SK-N-SH treated with all-trans-retinoic acid at 6 μM for 48 hours (cell line): ENCODE measurements around the gene CHST8.
A peak's percentile ranks its signal among the peaks of the same experiment; 100 is the strongest.

Experiments
- ATAC-seq: fragments of 200-7000 bp; cut with Tn5 transposase; 3 replicates; pipeline ENCODE4 v1.9.1; 2020; ENCODE audit warnings: mild to moderate bottlenecking, moderate library complexity
- ARNTL ChIP-seq: fragments of 450-650 bp; formaldehyde crosslinking; IDR thresholded peaks from 2 replicates; pipeline ENCODE4 v1.5.0; 2020; ENCODE audit warnings: low read depth, mild to moderate bottlenecking, moderate library complexity, borderline replicate concordance
- CSDC2 ChIP-seq: fragments of 250-450 bp; sonication (Bioruptor Pico); IDR thresholded peaks from 2 replicates; pipeline ENCODE4 v1.5.0; 2020; ENCODE audit warnings: mild to moderate bottlenecking, moderate library complexity
- GLIS3 ChIP-seq: fragments of 250-450 bp; sonication (Bioruptor Pico); IDR thresholded peaks from 2 replicates; pipeline ENCODE4 v1.5.0; 2020; ENCODE audit warnings: mild to moderate bottlenecking, moderate library complexity
- ISL1 ChIP-seq: fragments of 250-450 bp; sonication (Bioruptor Pico); IDR thresholded peaks from 2 replicates; pipeline ENCODE4 v2.1.2; 2022; ENCODE audit warnings: mild to moderate bottlenecking, moderate library complexity
- PPARA ChIP-seq: fragments of 250-450 bp; sonication (Bioruptor Pico); IDR thresholded peaks from 2 replicates; pipeline ENCODE4 v1.5.0; 2020; ENCODE audit warnings: mild to moderate bottlenecking, borderline replicate concordance
- RARB ChIP-seq: fragments of 250-450 bp; sonication (Bioruptor Pico); IDR thresholded peaks from 2 replicates; pipeline ENCODE4 v1.8.0; 2021; ENCODE audit warnings: mild to moderate bottlenecking, moderate library complexity
- SNAI2 ChIP-seq: fragments of 250-450 bp; sonication (Bioruptor Pico); IDR thresholded peaks from 2 replicates; pipeline ENCODE4 v1.5.0; 2020; ENCODE audit warnings: mild to moderate bottlenecking, moderate library complexity
- TCF4 ChIP-seq: fragments of 250-450 bp; sonication (Bioruptor Pico); IDR thresholded peaks from 2 replicates; pipeline ENCODE4 v1.8.0; 2021; ENCODE audit warnings: mild to moderate bottlenecking, moderate library complexity, borderline replicate concordance
- TOX ChIP-seq: fragments of 250-450 bp; sonication (Bioruptor Pico); IDR thresholded peaks from 2 replicates; pipeline ENCODE4 v1.8.0; 2021; ENCODE audit warnings: mild to moderate bottlenecking, moderate library complexity, borderline replicate concordance
- TSHZ2 ChIP-seq: fragments of 250-450 bp; sonication (Bioruptor Pico); IDR thresholded peaks from 2 replicates; pipeline ENCODE4 v1.5.0; 2020; ENCODE audit warnings: mild to moderate bottlenecking, moderate library complexity
- ZFP3 ChIP-seq: fragments of 250-450 bp; sonication (Bioruptor Pico); IDR thresholded peaks from 2 replicates; pipeline ENCODE4 v1.5.0; 2020; ENCODE audit warnings: mild to moderate bottlenecking, moderate library complexity
- ZFP30 ChIP-seq: fragments of 450-650 bp; formaldehyde crosslinking; IDR thresholded peaks from 2 replicates; pipeline ENCODE4 v1.5.0; 2022; ENCODE audit warnings: mild to moderate bottlenecking, moderate library complexity
- ZNF565 ChIP-seq: fragments of 450-650 bp; formaldehyde crosslinking; conservative IDR thresholded peaks from 2 replicates; pipeline ENCODE4 v1.5.0; 2020; ENCODE audit warnings: low read depth, mild to moderate bottlenecking, moderate library complexity
- ZNF70 ChIP-seq: fragments of 450-650 bp; formaldehyde crosslinking; IDR thresholded peaks from 2 replicates; pipeline ENCODE4 v1.5.0; 2020; ENCODE audit warnings: mild to moderate bottlenecking, moderate library complexity
- TF ChIP-seq, protein P1 (sequence below): fragments of 250-450 bp; sonication (Bioruptor Pico); IDR thresholded peaks from 2 replicates; pipeline ENCODE4 v1.5.1; 2020; ENCODE audit warnings: low read depth, mild to moderate bottlenecking, moderate library complexity
- TF ChIP-seq, protein P2 (sequence below): fragments of 250-450 bp; sonication (Bioruptor Pico); IDR thresholded peaks from 2 replicates; pipeline ENCODE4 v1.8.0; 2020; ENCODE audit warnings: mild to moderate bottlenecking, moderate library complexity, borderline replicate concordance
- TF ChIP-seq, protein P3 (sequence below): fragments of 250-450 bp; sonication (Bioruptor Pico); IDR thresholded peaks from 2 replicates; pipeline ENCODE4 v1.5.1; 2021; ENCODE audit warnings: mild to moderate bottlenecking, moderate library complexity

The CHST8 gene

DNA sequence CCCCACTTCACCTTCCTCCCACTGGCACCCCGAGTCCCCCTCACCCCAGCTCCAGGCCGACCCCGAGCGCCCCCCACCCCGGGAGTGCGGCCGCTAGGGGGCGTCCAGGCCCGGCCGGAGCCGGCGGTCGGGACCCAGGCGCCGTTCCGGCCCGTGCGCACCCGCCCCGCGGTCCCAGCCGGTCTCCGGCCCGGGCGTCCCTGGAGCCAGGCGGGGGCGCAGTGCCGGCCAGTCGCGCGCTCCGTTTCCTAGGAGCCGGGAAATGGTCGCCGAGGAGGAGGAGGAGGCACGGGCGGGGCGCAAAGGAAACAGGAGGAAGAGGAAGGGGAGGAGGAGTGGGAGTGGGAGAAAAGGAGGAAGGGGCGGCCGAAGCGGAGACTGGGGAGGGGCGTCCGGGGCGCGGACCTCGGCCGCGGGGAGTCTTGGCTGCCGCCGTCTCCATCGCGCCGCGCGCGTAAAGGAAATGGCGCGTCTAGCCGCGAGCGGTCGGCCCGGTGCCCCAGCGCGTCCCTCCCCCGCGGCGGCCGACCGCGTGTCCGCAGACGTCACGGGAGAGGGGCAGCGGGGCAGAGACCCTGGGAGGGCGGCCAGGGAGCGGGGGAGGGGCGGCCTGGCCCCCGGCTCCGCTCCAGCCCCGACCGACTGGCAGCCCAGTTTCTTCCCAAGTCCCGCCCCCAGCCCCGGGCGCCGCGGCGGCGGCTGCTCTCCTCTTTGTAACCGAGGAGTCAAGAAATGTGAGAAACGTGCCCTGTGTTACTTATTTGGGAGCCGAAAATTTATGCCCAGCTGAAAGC lies 173.8 kb downstream of the CHST8 start:
- ATAC-seq: peak; percentile 76
- TF ChIP-seq ZFP3 (CRISPR knock-in tag) (no peak), ISL1 (CRISPR knock-in tag) (no peak), TOX (no peak), ARNTL (CRISPR knock-in tag) (no peak), GLIS3 (CRISPR knock-in tag) (no peak), RARB (CRISPR knock-in tag) (no peak), ZFP30 (CRISPR knock-in tag) (no peak), ZNF70 (CRISPR knock-in tag) (no peak), PPARA (no peak), TCF4 (CRISPR knock-in tag) (no peak)
- TF ChIP-seq, protein P1, sequence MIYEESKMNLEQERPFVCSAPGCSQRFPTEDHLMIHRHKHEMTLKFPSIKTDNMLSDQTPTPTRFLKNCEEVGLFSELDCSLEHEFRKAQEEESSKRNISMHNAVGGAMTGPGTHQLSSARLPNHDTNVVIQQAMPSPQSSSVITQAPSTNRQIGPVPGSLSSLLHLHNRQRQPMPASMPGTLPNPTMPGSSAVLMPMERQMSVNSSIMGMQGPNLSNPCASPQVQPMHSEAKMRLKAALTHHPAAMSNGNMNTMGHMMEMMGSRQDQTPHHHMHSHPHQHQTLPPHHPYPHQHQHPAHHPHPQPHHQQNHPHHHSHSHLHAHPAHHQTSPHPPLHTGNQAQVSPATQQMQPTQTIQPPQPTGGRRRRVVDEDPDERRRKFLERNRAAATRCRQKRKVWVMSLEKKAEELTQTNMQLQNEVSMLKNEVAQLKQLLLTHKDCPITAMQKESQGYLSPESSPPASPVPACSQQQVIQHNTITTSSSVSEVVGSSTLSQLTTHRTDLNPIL: no peak
- TF ChIP-seq, protein P2, sequence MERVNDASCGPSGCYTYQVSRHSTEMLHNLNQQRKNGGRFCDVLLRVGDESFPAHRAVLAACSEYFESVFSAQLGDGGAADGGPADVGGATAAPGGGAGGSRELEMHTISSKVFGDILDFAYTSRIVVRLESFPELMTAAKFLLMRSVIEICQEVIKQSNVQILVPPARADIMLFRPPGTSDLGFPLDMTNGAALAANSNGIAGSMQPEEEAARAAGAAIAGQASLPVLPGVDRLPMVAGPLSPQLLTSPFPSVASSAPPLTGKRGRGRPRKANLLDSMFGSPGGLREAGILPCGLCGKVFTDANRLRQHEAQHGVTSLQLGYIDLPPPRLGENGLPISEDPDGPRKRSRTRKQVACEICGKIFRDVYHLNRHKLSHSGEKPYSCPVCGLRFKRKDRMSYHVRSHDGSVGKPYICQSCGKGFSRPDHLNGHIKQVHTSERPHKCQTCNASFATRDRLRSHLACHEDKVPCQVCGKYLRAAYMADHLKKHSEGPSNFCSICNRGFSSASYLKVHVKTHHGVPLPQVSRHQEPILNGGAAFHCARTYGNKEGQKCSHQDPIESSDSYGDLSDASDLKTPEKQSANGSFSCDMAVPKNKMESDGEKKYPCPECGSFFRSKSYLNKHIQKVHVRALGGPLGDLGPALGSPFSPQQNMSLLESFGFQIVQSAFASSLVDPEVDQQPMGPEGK: no peak
- TF ChIP-seq, protein P3, sequence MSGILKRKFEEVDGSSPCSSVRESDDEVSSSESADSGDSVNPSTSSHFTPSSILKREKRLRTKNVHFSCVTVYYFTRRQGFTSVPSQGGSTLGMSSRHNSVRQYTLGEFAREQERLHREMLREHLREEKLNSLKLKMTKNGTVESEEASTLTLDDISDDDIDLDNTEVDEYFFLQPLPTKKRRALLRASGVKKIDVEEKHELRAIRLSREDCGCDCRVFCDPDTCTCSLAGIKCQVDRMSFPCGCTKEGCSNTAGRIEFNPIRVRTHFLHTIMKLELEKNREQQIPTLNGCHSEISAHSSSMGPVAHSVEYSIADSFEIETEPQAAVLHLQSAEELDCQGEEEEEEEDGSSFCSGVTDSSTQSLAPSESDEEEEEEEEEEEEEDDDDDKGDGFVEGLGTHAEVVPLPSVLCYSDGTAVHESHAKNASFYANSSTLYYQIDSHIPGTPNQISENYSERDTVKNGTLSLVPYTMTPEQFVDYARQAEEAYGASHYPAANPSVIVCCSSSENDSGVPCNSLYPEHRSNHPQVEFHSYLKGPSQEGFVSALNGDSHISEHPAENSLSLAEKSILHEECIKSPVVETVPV (CRISPR knock-in tag): no peak

DNA sequence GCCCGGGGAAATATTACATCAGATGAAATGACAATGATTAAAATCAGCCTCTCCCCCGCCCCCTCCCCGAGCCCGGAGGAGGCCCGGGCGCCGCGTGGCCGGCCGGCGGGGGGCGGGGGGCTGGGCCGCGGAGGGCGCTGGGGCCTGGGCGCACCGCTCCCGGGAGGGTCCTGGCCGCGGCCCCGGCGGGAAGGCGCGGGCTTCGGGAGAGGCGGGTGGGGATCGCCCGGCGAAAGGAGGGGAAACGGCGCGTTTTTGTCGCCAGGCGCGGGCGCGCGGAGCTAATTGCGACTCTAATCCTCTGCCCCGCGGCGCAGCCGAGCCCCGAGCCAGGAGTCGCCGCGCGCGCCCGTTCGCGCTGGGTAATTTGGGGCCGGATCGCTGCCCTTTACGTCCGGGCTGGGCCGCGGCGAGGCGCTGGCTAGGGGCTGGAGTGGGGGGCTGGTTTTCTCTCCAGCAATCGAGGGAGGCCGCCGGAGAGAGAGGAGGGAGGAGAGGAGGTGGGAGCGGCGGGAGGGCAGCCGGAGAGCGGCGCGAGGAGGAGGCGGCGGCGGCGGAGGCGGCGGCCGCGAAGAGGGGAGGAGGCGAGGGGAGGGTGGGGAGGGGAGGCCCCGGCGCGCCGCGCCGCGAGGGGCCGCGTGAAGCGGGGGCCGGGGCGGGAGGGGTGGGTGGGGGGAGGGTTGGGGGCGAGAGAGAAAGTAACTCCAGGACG lies 174.6 kb downstream of the CHST8 start, which contains the start of gene KCTD15:
TSS of gene KCTD15 (plus strand) at position 707 of the 712 bp plus-strand sequence. CDS start 3,585 bp downstream, outside the sequence.
- ATAC-seq: peak; percentile 35
- TF ChIP-seq SNAI2 (CRISPR knock-in tag) (no peak), TSHZ2 (CRISPR knock-in tag) (0 out of 2 replicates have a peak, but pooled peaks have one; percentile 11)
- TF ChIP-seq, all 23 proteins: peak for 1

DNA sequence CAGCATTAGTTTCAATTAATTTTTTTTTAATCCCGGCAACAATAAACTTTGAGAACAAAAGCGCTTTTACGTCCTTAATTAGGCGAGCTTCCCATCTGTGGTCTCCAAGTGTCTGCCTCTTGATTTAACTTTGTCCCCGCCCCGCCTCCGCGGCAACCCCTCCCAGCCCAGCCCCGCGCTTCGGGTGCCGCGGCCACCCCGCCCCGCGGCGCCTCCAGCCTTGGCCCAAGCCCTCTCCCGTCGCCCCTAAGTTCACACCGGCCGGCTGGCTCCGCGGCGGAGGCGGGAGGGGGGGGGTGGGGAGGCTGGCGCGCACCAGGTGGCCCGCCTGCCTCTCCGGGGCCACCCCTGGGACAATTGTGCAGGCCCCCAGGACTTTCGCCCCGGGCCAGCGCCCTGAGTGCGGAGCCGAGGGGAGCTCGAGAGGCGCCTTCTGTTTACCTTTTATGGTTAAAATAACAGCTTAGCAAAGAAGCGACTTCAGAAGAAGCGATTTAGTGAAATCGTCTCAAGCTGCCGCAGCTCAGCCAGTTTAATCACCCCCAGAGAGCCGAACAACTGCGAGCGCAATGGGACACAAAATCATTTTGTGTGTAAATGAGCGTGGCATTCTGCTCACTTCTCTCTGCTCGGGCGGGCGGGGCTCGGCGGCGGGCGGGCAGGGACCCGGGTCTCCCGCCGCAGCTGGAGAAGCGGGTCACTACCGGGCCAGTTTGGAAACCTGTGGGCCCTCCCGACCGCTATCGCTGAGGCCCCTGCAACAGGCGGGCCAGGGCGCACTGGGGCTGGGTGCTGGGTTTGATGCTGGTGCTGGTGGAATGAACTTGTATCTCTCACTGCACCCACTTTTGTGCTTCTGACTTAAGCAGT lies 176.3 kb downstream of the CHST8 start:
- ATAC-seq: no peak
- TF ChIP-seq GLIS3 (CRISPR knock-in tag): no peak
- no peak for TF ChIP-seq CSDC2 (CRISPR knock-in tag)
- TF ChIP-seq, protein P1: no peak
- no peak for TF ChIP-seq TOX
- TF ChIP-seq ZNF565 (CRISPR knock-in tag): no peak
- TF ChIP-seq TSHZ2 (CRISPR knock-in tag): no peak
